HG03103 (cell line): ENCODE measurements around the gene ZNF747.
"Not testable (repeated sequence)": the region's sequence is repeated elsewhere in the genome, so short reads cannot be mapped to it uniquely, and the experiment has no call there.

Experiments used
- ATAC-seq: cut with Tn5 transposase; IDR thresholded peaks from one replicate; pipeline ENCODE4 v1.9.1; 2021; ENCODE audit warnings: low read depth; ENCODE audit not compliant: unreplicated experiment

Gene ZNF747

GRCh38 chr16:30557957-30558788 lies 23.5 kb upstream of the ZNF747 start, which contains the start of gene ZNF764:
Gene ZNF764, minus strand, starts transcription at chr16:30558374. Its CDS starts 192 bp downstream, at chr16:30558182.
- peak; percentile 76 for ATAC-seq

- no peak for ATAC-seq
Measured at GRCh38 chr16:30557707-30557956, 23.0 kb upstream of the ZNF747 start.

GRCh38 chr16:30556125-30556473 lies 21.4 kb upstream of the ZNF747 start:
- ATAC-seq, result no peak

- ATAC-seq, result no peak
Measured at GRCh38 chr16:30555315-30556124, 20.9 kb upstream of the ZNF747 start.

- no peak for ATAC-seq
Measured at GRCh38 chr16:30554557-30555314, 20.1 kb upstream of the ZNF747 start.

GRCh38 chr16:30553393-30553899 lies 18.8 kb upstream of the ZNF747 start:
- no peak for ATAC-seq

- ATAC-seq, result no peak
Measured at GRCh38 chr16:30552956-30553355, 18.3 kb upstream of the ZNF747 start.

- no peak for ATAC-seq
Measured at GRCh38 chr16:30551781-30552180, 17.1 kb upstream of the ZNF747 start.

GRCh38 chr16:30548416-30549253 lies 14.0 kb upstream of the ZNF747 start:
- no peak for ATAC-seq

GRCh38 chr16:30546115-30546514 lies 11.5 kb upstream of the ZNF747 start:
- ATAC-seq, result no peak

GRCh38 chr16:30543067-30543466 lies 8.4 kb upstream of the ZNF747 start:
- no peak for ATAC-seq

GRCh38 chr16:30541502-30542329 lies 7.1 kb upstream of the ZNF747 start:
- ATAC-seq, result no peak

GRCh38 chr16:30540916-30541464 lies 6.3 kb upstream of the ZNF747 start:
- ATAC-seq, result not testable (repeated sequence)

GRCh38 chr16:30539986-30540526 lies 5.4 kb upstream of the ZNF747 start:
- not testable (repeated sequence) for ATAC-seq

GRCh38 chr16:30539000-30539964 lies 4.6 kb upstream of the ZNF747 start:
- ATAC-seq, result no peak

GRCh38 chr16:30536391-30537024 lies 1.9 kb upstream of the ZNF747 start:
- ATAC-seq, result not testable (repeated sequence)

- no peak for ATAC-seq
Measured at GRCh38 chr16:30535777-30536190, 1.1 kb upstream of the ZNF747 start.
